Stimulated activated naive CD8-positive, alpha-beta T cell treated with anti-CD3 and anti-CD28 coated beads, Interleukin-15, Interleukin-2, amounts not matched to agents 100 U/mL and 50 U/mL, for 24 hours (primary cell): Measurements from ENCODE around the gene ZBTB44.
A peak's percentile ranks its signal among the peaks of the same experiment; 100 is the strongest.
"Not testable (repeated sequence)": the region's sequence is repeated elsewhere in the genome, so short reads cannot be mapped to it uniquely, and the experiment has no call there.

ENCODE experiments used
- ATAC-seq: fragments of 150-1000 bp; cut with Tn5 transposase; one replicate; pipeline ENCODE4 v1.10.0; 2021
- DNase-seq: peaks from one replicate; pipeline ENCODE4 v3.0.0; 2021

Gene ZBTB44, protein sequence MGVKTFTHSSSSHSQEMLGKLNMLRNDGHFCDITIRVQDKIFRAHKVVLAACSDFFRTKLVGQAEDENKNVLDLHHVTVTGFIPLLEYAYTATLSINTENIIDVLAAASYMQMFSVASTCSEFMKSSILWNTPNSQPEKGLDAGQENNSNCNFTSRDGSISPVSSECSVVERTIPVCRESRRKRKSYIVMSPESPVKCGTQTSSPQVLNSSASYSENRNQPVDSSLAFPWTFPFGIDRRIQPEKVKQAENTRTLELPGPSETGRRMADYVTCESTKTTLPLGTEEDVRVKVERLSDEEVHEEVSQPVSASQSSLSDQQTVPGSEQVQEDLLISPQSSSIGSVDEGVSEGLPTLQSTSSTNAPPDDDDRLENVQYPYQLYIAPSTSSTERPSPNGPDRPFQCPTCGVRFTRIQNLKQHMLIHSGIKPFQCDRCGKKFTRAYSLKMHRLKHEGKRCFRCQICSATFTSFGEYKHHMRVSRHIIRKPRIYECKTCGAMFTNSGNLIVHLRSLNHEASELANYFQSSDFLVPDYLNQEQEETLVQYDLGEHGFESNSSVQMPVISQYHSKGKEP

DNA sequence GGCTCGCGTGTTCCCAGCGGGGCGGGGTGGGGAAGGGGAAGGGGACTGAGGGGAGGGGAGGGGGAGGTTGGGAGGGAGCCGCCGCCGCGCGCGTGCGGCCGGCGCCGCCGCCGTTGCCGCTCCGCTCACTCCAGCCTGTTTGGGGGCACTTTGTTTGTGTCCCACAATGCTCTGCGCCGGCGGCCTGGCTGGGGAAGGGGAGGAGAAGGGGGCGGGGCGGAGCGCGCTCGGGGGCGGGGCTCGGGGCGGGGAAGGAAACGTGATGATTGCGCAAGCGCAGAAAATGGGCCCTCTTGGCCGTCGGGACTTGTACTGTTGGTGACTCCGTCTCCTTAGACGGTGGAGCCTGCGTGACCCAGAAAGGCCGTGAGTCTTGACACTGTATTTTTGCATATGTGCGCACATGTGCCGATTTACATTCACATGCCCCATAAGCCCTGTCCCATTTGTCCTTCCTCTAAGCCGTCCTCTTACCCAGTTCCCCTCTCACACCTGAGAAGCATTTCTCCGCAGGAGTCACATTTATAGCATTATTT is at the start of gene ZBTB44:
Gene ZBTB44 (minus strand): TSS at position 168 of the 536 bp plus-strand sequence. CDS start 53,044 bp downstream, outside the sequence.
- ATAC-seq (peak; percentile 86), DNase-seq (peak; percentile 91)

DNA sequence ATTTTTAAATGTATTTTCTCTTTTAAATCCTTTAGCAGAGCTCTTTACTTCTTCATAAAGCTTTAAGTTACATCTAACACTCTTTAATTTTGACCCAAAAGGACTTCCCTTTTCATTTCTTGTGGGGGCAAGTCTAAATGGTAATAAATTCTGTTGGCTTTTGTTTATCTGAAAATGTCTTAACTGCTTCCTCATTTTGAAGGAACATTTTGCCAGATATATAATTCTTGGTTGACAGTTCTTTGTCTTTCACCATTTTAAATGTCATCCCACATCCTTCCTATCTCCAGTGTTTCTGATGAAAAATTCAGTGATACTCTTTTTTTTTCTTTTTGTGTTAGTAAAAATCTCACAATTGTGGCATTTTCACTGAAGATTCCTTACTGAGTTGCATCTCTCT is 44.7 kb upstream of the ZBTB44 start:
- no peak for DNase-seq
- ATAC-seq: no peak

DNA sequence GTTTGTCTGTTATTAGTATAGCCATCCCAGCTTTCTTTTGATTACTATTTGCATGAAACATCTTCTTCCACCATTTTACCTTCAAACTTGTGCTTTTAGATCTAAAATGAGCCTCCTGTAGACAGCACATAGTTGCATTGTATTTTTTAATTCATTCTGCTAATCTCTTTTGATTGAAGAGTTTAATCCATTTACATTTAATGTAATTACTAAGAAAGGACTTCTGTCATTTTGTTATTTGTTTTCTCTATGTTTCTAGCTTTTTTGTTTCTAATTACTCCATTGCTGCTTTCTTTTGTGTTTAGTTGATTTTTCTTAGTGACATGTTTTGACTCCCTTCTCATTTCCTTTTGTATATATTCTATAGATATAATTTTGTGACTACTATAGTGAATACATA is 43.7 kb upstream of the ZBTB44 start:
- ATAC-seq (no peak), DNase-seq (no peak)

DNA sequence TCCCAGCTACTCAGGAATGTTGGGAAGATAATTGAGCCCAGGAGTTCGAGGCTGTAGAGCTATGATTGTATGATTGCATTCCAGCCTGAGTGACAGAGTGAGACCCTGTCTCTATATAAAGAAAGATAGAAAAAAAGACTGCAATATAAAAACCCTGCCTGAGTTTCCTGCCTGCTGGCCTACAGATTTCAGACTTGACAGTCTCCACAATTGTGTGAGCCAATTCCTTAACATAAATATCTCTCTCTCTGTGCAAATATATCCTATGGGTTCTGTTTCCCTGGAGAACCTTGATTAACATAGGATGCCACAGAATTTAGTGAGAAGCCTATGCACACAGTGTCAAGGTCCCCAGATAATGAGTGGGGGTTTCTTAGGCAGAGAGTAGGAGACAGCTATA is 32.5 kb upstream of the ZBTB44 start:
- DNase-seq: no peak
- ATAC-seq: no peak

DNA sequence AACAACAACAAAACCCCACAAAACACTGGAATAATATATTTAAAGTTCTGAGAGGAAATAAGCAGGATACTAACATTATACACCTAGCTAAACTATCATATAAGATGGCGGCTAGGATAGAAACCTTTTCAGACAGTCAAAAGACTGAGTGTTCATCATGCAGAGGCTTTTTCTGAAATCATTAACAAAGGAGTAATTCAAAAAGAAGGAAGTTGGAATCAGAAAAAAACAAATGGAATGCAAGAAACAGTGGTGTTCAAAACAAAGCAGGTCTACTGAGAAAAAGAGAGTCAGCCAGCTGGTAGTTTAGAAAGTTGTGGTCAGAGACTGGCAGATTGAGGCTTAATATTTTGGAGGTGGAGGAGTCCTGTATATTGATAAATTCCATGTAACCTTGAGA is 30.1 kb upstream of the ZBTB44 start:
- ATAC-seq: no peak
- DNase-seq: no peak

GRCh38 chr11:130340671-130341319 is 26.1 kb upstream of the ZBTB44 start:
- DNase-seq (no peak), ATAC-seq (peak; percentile 66)

GRCh38 chr11:130338667-130339066 is 23.9 kb upstream of the ZBTB44 start:
- DNase-seq (no peak), ATAC-seq (no peak)

- no peak for ATAC-seq
- no peak for DNase-seq
Observed at GRCh38 chr11:130337281-130338089, 22.8 kb upstream of the ZBTB44 start.

- not testable (repeated sequence) for DNase-seq
Observed at GRCh38 chr11:130331397-130331796, 16.7 kb upstream of the ZBTB44 start.

GRCh38 chr11:130330101-130330684 is 15.5 kb upstream of the ZBTB44 start:
- no peak for ATAC-seq
- no peak for DNase-seq

More at GRCh38 chr11:130331397-130331796, 16.7 kb upstream of the ZBTB44 start:
- not testable (repeated sequence) for ATAC-seq

DNA sequence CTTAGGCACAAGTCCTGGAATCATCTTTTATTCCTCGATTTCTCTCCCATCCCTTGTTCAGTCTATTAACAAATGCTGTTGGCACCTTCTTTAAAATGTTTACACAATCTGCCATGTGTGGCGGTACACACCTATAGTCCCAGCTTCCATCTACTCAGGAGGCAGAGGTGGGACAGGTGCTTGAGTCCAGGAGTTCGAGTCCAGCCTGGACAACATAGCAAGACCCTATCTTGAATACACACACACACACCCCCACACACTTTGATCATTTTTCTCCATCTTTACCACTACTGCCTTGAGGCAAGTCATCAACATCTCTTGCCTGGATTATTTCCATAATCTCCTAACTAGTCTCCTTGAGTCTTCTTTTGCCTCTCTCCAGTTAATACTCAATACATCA is 13.7 kb upstream of the ZBTB44 start:
- ATAC-seq: no peak
- DNase-seq: no peak

DNA sequence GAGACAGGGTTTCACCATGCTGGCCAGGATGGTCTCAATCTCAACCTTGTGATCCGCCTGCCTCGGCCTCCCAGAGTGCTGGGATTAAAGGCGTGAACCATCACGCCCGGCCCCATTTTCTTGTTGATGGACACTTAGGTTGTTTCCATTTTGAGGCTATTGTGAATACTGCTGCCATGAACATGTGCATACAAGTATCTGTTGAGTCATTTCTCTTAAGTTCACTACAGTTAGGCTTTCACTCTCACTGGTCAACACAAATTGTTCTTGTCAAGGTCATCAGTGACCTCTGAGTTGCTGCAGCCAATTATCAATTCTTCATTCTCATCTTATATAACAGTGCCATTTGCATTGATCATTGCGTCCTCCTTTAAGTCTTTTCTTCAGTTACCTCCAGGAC is 13.0 kb upstream of the ZBTB44 start:
- DNase-seq (no peak), ATAC-seq (no peak)

DNA sequence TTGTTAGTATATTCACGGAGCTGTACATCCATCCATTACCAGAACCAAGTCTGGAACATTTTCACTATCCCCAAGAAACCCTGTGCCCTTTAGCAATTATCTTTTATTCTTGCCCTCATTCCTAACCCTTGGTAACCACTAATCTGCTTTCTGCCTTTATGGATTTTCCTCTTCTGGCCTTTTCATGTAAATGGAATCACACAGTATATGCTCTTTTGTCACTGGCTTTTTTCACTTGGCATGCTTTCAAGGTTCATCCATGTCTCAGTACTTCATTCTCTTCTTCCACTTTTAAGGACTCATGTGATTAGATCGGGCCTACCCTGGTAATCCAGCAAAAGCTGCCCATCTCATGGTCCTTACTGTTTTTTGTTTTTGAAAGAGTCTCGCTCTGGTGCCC is 11.0 kb upstream of the ZBTB44 start:
- no peak for ATAC-seq
- no peak for DNase-seq

DNA sequence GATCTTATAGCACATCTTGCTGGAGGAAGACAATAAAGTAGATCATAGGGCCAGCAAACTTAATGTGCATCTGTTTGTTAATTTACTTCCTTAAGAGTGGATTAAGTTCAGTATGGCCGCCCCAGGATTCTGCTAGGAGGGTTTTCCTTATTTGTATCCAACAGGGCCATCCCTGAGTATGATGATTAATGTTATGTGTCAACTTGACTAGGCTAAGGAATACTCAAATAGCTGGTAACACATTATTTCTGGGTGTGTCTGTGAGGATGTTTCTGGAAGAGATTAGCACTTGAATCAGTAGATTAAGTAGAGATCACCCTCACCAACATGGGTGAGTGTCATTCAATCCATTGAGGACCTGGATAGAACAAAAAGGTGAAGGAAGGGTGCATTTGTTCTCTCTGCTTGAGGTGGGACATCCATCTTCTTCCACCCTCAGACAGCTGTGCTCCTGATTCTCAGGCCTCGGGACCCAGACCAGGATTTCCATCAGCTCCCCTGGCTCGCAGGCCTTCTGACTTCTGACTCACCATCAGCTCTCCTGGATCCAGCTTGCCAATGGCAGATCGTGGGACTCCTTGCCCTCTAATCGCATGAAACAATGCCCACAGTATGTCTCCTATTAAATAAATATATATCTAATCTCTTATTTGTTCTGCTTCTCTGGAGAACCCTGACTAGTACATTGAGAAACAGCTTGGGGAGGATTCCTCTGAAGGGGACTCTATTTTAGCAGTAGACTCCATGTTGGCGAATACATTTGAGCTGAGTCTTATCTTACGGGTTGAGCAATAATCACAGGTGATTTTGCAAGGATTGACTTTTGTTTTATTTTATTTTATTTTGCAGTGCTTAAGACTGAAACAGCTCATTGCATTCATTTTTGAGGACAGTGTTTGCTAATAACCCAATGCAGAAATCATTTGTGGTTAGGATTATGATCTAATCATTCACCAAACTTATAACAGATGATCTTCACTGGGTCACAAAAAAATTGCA is 9.0 kb upstream of the ZBTB44 start:
- ATAC-seq (no peak), DNase-seq (no peak)

GRCh38 chr11:130322126-130322525 is 7.4 kb upstream of the ZBTB44 start:
- ATAC-seq (no peak), DNase-seq (no peak)

- DNase-seq (no peak), ATAC-seq (no peak)
Observed at GRCh38 chr11:130318031-130318673, 3.4 kb upstream of the ZBTB44 start.

GRCh38 chr11:130315354-130315970 is 745 bp upstream of the ZBTB44 start:
- ATAC-seq: peak; percentile 6

DNA sequence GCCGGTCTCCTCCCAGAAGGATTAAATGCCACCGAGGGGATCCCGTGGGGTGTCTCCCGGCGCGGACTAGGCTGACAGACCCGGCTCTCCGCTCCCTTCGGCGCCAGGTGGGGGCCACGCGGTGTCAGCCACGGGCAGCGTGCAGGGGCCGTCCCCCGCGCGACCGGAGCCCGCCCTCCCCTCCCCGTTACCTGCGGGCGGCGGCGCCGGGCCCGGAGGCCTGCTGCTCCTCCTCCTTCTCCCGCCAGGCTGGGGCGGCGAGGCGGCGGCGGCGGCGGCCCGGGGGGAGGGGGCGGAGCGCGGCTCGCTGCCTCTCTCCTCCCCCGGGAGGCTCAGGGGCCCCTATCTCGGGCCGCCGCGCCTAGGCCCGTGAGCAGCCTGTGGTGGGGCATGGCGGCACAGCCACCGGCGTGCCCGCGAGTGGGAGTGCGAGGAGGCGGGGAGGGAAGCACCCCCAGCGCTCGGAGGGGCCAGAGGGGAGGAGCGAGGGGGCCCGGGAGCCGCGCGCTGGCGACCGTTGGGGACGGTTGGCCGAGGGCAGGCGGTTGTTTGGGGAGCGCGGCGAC is 450 bp downstream of the ZBTB44 start:
- ATAC-seq (peak; percentile 81), DNase-seq (peak; percentile 73)

More at GRCh38 chr11:130315354-130315970, 745 bp upstream of the ZBTB44 start:
- DNase-seq: peak; percentile 55
